Measurements from ENCODE around the gene ARHGEF11.

DNA sequence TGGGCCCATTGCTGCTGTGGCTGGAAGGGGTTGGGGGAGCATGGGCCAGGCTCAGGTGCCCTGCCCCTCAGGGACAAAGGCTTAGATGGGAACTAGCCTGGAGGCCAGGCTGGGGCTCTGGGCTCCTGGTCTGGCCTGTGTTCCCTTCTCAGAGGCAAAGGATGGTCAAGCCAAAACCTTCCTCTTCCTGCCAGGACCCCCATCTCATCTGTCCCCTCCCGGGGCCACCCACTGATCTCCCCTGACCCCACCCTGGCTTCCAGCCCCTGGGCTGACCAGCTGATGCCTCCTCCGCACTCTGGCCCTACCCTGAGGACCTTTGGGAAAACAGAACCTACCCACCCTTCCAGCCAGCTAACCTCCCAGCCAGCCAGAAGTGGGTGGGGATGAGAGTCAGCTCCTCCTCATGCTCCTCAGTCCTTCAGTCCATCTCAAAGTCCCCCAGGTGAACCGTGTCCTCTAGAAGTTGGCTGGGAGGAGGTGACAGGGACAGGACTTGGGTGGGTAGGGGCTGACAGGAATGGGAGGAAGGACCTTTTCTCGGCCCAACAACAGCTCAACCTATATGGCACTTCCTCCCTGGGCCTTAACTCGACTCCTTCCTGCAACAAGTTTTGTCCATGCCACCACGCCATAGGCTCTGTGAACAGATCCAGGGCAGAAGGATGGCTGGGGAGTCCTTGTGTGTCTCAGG is 144.5 kb downstream of the ARHGEF11 start:
- no peak for TF ChIP-seq CTCF (IDR thresholded peaks at IDR 0.05)
- no peak for TF ChIP-seq EZH2 (IDR thresholded peaks at IDR 0.05; ENCODE audit: borderline replicate concordance, insufficient read depth, low read depth, low read length, poor library complexity, severe bottlenecking)

All from B cell (primary cell).